Inflammatory macrophage (primary cell): ENCODE measurements around the gene C5orf58.

ENCODE experiments used
- DNase-seq, 2 donors: peaks; one replicate each; pipeline ENCODE4 v3.0.0-alpha.2; 2020 to 2022

C5orf58 gene

DNA sequence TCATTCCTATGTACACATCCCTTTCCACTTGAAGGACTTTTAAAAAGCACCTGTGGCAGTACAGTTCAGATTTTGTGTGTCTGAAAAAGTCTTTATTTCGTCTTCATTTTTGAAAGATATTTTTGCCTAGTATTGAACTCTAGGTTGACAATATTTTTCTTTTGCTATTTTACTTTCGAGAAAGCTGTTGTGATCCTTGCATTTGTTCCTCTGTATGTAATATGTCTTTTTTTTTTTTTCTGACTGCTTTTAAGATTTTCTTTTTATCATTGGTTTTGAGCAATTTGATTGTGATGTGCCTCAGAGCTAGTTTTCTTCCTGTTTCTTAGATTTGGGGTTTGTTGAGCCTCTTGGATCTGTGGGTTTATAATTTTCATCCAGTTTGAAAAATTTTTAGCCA, 51.4 kb downstream of the C5orf58 start:
- no peak for DNase-seq

DNA sequence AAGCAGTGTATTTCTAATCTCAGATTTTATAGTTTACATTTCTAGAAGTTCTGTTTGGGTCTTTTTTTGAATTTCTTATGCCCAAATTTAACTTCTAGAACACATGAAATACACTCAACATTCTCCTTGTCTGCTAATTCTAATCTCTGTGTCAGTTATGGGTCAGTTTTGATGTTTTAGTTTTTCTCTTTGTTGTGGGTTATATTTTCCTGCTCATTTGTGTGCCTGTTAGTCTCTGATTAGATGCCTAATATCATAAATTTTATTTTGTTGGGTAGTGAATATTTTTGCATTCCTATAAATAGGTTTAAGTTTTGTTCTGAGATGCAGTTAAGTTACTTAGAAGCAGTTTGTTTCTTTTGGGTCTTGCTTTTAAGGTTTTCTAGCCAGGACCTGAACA, 52.4 kb downstream of the C5orf58 start:
- no peak for DNase-seq

DNA sequence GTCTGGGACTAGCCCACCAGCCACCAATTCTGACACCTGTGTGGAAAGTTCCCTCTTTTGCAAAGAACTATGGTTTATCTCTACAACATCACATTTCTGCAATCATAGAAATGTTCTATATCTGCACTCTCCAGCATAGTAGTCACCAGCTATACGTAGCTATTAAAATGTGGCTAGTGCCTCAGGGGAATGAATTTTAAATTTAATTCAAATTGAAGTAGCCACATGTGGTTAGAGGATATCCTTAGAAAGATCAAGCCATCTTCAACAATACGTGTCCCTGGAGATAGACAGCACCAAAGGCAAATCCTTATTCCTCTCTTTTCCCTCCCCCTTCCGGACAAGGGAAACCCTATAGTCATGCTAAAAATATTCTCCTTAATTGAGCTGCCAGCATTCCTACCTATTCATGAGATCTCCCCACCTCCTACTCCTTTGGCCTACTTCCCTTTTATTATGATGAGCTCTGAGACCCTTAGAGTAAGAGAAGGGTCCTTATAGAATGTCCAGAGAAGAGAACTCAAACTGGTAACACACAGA, 53.7 kb downstream of the C5orf58 start:
- no peak for DNase-seq

DNA sequence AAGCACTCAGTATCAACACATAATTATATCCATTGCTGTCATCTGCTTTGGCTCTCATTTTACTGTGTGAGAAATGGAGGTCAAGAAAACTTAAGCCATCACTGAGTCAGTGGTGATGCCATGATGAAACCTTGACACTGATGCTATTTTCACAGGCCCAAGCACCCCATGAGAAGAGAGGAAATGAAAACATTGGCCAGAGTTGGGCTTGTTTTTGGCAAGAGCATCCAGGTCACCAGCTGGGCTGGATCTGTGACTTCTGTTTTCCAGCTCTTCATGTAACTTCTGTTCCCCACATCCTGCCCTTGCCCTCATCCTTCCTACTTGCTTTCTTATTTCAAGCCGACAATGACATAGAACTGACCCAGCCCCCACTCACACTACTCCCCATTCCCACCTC, 54.7 kb downstream of the C5orf58 start:
- DNase-seq: peak; percentile 87 to 91

DNA sequence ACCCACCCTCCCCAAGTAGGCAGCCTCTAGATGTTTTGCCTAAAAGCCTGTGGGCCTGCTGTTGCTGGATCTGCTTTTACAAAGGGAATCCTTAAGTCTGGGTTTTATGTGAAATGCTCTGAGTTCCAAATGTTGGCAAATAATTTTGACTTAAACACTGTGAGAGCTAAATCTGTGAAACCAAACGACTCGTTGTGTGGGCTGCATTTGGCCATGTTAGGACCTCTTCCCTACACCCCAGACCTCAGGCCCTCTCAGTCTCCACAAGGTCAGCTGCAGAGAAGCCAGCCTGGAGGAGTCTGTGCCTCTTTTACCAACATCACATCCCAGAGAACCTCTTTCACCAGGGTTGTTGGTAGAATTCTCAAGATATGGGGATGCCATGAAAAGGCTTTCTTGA, 55.4 kb downstream of the C5orf58 start:
- DNase-seq: peak in 1 of 2 donors; percentile 21

DNA sequence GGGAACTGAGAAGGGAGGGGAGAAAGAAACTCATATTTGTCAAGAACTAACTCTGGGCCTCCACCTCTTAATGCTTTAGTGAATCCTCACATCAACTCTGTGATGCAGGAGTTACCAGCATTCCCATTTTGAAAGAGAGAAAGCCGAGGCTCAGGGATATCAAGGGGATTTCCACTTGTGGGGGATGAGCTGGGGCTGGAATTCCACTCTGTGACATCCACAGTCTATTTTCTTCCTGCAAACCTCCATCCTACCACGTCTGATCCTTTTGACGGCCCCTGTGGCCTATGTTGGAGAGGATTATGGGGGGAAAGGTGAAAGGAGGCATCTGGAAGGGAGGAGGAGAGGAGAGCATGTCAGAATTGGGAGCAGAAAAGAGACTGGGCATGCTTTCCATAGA, 55.8 kb downstream of the C5orf58 start:
- DNase-seq: no peak

DNA sequence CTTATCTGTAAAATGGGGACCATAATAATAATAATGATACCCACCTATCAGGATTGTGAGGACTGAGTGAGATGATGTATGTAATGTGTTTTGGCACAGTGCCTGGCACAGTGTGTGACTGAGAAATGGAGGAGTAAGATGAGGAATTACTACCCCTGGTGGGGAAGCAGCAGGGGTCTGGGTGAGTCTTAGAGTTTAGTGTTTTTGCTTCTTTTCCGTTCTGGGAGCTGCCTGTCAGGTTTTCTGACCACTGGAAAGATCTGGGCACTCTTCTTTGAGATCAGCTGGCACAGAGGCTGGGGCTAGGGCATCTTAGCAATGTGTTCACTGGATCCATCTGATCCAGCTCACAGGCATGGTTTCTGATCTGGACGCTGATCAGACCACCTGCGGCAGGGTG, 56.3 kb downstream of the C5orf58 start:
- no peak for DNase-seq

DNA sequence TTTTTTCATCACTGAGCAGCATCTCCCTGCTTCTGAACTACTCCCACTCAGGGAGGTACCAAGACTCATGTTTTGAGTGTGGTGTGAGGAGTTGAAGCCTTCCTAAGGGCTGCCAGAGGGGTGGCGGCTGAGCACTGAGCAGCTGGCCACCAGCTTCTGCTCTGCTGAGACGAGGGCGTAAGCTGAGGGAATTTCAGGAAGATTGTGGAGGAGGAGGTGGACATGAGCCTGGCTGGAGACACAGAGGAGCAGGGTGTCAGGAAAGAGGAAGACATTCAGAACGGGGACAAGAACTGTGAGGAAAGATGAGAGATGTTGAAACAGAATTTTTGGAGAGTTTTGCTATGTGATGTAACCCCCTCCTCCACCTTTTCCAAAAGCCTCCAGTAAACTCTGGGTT, 57.0 kb downstream of the C5orf58 start:
- DNase-seq: peak; percentile 83 to 89

DNA sequence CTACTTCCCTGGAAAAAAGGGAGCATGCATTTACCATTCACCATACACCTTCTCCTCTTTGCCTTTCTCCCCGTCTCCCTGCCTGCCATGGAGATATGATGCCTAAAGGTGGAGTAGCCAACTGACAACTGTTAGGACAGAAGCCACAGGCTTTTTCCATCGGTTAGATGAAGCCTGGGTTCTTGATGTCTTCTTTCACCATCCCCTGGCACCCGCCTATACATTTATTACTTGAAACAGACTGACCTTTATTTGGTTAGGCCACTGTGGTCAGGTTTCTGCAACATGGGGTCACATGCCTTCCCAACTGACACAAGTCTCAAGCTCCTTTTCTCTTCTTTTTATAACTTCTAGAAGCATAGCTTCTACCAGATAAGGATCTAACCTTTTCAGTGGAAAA, 57.7 kb downstream of the C5orf58 start:
- DNase-seq: peak; percentile 84 to 85

DNA sequence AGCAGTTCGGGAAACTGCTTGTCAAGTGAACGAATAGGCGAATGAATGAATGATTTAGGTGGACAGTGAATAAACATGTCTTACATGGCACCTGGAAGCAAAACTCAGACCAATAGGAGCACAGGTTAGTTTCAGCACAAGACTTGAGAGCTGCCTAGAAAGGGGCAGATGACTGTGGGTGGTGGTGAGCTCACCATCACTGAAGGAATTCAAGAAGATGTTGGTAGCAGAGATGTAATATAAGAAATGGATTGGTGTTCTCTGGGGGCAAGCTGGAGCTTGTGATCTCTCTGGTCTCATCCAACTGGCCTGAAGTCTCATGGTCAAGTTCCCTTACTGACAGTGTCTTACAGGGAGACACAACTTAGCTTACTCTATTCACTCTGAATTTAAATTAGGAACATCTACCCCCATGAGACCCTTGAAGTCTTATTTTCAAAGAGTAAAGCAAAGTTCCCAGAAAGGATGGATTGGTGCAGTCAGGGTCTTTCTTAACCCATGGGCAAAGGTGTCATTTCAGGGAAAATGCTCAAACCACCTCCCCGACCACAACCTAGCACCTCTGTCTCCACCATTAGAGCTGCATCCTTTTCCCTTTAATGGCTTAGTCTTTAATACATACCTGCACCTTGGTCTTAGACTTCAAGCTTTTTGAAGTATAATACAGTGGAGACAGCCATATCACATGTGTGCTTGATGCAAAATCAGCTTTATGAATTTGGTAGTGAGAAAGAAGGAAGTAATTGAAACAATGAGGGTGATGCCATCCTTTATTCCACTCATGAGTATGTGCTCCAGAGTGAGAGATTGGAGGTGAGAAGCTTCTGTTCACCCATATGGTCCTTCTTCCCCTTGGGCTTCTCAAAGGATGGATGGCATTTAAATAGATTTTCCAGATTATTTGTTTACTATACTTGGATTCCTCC, 59.7 kb downstream of the C5orf58 start:
- peak in 1 of 2 donors; percentile 44 for DNase-seq

DNA sequence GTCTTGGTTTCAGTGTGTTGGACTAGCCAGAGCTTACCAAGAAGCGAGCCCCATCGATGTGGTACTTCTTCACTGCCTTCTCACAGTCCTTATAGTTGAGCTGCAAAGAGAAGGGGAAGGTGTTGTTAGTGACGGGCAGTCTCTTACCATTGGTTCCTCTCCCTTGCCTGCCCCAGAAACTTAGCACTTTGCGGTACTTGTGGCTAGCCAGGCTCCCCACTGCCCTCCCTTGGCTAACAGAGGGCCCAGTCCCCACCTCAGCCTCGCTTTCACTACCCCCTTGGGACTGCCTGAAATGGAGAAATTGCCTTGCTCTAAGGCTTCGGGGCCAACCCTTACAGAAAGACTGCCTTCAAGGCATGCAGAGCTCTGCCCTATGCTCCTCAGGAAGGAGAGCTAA, 60.5 kb downstream of the C5orf58 start:
- DNase-seq: peak; percentile 84

DNA sequence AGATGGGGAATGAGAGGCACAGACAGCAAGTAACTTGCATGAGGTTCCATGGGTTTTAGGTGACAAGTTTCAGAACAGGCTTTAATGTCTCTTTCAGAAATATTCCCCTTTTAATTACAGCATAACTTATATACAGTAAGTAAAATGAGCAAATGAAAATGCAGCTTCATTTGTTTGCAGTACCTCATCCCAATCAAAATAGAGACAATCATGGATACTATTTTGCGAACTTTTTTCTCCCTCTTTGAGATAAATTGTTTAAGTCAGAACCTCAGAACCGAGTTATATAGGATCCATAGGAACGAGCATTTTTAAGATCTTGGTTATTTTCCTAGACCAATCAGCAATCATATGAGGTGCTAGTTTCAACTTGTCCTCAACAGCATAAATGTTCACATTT, 61.3 kb downstream of the C5orf58 start:
- no peak for DNase-seq

DNA sequence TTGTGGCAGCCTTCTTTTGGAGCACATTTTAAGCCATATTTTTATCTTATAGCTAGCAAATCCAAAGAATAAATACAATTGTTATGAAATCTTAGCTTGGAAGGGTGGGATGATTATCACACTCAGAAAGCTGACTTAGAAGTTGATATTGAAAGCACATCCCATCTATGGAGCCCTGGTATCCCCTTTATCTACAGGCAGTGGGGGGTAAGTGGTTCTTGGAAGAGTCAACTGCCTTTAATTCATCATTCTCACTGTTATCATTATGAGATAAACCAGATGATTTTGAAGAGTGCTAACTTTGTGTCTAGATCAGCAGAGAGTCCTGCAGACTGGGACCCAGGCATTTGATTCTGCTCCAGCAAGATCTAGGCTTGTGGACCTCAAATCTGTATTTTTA, 61.8 kb downstream of the C5orf58 start:
- no peak for DNase-seq
